Liver (tissue), 3 donors: ENCODE data around the gene OR2T27.

Experiments
- CTCF ChIP-seq: fragments of 150-350 bp; IDR thresholded peaks from 2 replicates; pipeline ENCODE4 v1.5.1; 2017; ENCODE audit warnings: improper control_type of control experiment, low read depth, low read length; ENCODE audit not compliant: missing input control
- FOXA1 ChIP-seq: IDR thresholded peaks from 2 replicates; pipeline ENCODE4 v1.6.1; 2016; ENCODE audit warnings: antibody characterized with exemption
- MAX ChIP-seq: IDR thresholded peaks from 2 replicates; pipeline ENCODE4 v1.6.1; 2016; ENCODE audit warnings: antibody characterized with exemption
- SP1 ChIP-seq: IDR thresholded peaks from 2 replicates; pipeline ENCODE4 v1.6.1; 2018; ENCODE audit warnings: antibody characterized with exemption, mild to moderate bottlenecking
- YY1 ChIP-seq: IDR thresholded peaks from 2 replicates; pipeline ENCODE4 v1.6.1; 2016; ENCODE audit warnings: antibody characterized with exemption, mild to moderate bottlenecking
- ZBTB33 ChIP-seq: IDR thresholded peaks from 2 replicates; pipeline ENCODE4 v1.6.1; 2016; ENCODE audit warnings: antibody characterized with exemption
- donor health status: healthy.
- donor health status: healthy.

- TF ChIP-seq YY1 (no peak), ZBTB33 (no peak), MAX (no peak), FOXA1 (no peak), SP1 (no peak), CTCF (no peak)
These were observed 33.6 kb downstream of the OR2T27 start for GRCh38 chr1:248621770-248622169.
